Activated CD4-positive, alpha-beta T cell treated with anti-CD3 and anti-CD28 coated beads, Interleukin-2, amount 50 U/mL, for 48 hours (primary cell): ENCODE results near the gene LMTK2.

Experiments used
- DNase-seq, 2 experiments: peaks; one replicate each; pipeline ENCODE4 v3.0.0-alpha.2; 2020

Gene LMTK2

DNA sequence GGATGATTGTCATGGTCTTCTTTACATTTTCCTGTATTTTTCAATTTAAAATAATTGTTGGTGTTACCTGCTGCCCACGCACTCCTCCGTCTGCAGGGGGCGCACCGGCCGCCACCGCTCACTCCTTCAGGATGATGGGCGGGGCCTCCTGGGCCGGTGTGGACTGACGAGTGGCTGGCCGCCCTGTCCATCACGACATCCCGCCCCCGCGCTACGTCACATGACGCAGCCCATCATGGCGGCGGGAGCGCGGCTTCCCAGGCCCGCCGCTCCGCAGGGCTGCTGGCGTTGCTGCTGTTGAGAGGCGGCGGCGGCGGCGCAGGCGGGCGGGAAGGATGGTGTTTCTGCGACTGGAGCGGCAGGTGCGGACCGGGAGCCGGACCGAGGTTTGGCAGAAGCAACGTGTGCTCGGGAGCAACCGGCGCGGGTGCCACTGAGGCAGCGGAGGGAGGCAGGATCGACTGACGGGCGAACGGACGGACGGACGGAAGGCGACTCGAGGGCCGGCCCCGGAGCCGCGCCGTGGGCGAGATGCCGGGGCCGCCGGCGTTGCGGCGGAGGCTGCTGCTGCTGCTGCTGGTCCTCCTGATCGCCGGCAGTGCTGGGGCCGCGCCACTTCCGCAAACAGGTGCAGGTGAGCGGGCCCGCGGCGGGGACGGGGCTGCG lies at the start of gene LMTK2:
Gene LMTK2, plus strand, starts transcription at position 216 of the 666 bp plus-strand sequence. Its CDS starts 316 bp downstream, at position 532.
- peak; percentile 97 for DNase-seq

DNA sequence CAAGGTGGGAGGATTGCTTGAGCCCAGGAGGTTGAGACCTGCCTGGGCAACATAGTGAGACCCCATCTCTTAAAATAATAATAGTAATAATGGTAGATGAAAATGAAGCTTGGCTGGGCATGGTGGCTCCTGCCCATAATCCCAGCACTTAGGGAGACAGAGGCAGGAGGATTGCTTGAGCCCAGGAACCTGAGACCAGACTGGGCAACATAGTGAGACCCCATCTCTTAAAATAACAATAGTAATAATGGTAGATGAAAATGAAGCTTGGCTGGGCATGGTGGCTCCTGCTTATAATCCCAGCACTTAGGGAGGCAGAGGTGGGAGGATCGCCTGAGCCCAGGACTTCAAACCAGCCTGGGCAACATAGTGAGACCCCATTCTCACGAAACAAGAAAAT lies 49.5 kb upstream of the LMTK2 start:
- no peak for DNase-seq

DNA sequence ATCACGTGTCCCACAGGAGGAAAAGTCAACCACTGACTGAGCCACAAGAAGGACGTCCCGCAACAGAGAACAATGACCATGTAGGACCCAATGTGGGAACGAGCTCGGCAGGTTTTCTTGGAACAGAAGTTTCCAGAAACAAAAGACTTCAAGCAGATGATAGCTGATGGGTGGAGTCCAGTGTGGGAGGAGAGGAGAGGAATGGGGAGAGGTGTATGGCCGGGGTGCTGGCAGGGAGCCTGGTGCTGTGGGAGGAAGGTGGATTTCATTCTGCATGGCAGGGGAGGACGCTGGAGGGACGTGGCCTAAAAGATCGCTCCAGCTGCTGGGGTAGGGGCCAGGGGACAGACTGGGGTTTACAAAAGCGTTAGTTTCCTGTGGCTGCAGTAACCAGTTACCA lies 48.5 kb upstream of the LMTK2 start:
- DNase-seq, result no peak

DNA sequence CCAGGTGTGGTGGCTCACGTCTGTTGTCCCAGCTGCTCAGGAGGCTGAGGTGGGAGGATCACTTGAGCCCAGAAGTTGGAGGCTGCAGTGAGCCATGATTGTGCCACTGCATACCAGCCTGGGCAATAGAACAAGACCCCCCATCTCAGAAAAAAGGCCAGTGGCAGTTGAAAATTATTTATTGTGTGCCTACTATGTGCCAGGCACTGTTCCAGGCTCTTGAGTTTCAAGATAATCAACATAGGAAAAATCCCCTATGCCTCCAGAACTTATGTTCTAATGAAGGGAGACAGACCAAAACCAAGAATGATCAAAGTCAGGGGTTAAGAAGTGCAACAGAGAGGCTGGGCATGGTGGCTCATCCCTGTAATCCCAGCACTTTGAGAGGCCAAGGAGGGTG lies 42.4 kb upstream of the LMTK2 start:
- no peak for DNase-seq

DNA sequence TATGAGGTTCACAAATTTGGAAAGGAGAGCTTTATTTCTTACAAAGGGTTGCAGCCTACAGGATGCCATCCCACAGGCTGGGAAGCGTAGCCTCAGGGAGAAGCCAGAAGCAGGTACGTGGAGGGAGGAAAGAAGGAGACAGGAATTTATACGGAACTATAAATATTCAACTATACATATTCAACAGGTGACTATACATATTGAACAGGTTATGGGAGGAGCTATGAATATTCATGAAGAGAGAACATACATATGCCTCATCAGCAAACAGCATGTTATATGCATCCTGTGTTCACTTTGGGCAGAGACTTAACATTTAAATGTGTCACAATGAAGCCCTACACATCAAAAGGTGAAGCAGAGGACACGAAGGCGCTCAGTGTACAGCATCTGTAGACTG lies 40.5 kb upstream of the LMTK2 start:
- no peak for DNase-seq

DNA sequence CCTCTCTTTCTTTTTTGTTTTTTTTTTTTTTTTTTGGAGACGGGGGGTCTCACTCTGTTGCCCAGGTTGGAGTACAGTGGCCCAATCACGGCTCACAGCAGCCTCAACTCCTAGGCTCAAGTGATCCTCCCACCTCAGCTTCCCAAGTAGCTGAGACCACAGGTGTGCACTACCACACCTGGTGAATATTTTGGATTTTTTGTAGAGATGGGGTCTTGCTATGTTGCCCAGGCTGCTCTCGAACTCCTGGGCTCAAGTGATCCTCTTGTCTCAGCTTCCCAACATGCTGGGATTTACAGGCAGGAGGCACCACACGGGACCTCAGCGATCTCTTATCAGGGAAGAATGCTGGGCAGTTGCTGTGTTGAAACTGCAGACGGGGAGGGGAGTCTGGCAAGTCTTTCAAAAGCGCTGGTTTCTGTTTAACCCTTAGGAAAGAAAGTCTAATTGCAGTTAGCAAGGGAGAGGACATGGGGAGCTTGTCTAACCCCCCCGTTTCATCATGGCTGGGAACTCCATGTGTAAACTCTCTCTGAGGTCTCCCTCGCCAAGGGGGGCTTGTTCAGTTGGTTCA lies 39.6 kb upstream of the LMTK2 start:
- DNase-seq, result no peak

DNA sequence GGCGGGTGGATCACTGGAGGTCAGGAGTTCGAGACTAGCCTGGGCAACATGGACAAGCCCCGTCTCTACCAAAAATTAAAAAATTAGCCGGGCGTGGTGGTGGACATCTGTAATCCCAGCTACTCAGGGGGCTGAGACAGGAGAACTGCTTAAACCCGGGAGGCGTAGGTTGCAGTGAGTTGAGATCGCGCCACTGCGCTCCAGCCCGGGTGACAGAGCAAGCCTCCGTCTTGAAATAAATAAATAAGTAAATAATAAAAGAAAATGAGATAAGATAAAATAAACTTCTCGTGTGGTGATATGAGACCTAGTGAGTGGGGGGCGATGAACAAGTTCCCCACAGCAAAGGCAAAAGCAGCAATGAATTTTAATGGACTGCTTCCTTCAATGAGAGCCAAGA lies 33.6 kb upstream of the LMTK2 start:
- no peak for DNase-seq

DNA sequence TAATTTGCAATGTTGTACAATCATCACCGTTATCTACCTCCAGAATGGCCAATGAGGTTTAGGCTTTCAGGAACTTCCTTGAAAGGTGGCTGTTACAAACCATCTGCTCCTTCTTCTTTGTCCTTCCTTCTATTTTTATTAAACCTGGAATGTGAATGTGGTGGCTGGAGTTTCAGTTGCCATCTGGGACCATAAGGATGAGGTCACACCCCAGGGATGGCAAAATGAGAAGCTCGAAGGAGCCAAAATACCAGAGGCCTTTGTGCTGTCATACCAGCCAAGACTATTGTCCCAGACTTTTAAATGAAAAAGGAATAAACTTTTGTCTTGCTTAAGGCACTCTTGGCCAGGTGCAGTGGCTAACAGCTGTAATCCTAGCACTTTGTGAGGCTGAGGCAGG lies 30.9 kb upstream of the LMTK2 start:
- DNase-seq, result no peak

DNA sequence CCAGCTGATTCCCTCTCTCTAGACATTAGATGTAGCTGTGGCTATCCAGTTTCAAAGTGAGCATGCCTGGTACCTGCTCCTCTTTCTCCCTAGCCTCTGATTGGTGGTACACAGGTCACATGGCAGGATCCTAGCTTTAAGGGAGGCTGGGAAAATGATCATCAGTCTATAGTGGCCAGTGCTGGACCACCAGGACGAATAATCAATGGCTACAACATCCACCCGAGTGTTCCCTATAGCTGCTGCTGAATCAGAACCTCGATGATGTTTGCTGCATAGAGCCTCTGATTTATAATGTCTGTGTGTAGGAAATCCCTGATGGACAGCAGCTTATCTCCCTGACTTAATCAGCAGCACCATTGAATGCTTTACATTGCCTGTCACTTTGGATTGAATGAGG lies 28.9 kb upstream of the LMTK2 start:
- DNase-seq, result no peak

DNA sequence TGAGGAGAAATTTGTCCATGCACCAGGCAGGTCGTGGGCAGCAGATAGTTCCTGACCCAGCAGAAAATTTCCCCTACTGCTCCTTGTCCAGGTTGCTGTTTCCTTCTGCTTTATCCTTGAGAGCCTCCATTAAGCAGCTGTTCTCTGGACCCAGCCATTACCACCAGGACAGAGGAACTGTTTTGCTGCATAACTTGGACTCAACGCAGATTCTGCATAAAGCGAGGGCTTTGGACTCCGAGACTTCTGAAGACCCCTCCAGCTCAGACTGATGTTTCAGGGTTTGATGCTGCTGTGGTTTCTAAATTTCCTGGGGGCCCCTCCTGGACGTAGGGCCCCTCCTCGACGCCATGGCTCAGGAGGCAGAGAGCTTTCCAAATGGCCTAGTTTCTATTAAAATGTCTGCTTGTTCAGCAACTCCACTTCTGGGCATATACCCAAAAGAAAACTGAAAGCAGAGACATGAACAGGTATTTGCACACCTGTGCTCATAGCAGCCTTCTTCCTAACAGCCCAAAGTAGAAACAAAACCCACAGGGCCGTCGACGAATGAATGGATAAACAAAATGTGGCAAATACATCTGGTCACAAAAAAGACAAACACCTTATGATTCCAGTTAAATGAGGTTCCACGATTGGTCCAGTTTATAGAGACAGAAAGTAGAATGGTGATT lies 28.3 kb upstream of the LMTK2 start:
- DNase-seq, result no peak

DNA sequence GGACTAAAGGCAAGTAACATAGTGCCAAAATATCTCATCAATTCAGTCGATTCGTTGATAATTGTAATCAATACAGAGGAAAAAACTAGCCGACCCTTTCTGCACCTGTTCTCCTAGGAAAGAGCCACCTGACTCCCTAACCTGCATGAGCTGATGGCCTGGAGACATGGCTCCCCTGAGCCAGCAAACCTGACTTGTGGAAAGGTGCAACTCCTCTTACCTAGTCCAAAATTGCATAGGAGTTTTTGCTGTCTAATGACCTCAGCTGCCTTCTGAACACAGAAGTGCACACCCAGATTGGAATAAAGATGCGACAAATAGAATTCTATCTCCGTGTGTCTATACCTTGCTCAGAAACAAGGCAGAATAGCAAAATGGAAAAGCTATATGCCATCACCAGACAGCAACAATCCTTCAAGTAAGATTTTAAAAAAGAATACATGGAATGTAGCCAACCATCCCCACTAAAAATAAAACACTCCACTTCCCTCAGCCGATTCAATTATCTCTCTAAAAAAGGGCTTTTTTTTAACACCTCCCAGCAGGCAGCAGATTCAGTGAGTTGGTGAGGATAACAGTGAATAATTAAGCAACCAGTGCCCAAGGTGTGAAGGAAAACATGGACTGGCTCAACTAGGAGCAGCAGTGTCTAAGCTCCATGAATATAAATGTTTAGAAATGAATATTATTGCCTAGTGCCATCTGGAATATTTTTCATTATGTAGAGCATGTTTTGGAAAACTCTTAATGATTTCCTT lies 26.6 kb upstream of the LMTK2 start:
- DNase-seq, result no peak

DNA sequence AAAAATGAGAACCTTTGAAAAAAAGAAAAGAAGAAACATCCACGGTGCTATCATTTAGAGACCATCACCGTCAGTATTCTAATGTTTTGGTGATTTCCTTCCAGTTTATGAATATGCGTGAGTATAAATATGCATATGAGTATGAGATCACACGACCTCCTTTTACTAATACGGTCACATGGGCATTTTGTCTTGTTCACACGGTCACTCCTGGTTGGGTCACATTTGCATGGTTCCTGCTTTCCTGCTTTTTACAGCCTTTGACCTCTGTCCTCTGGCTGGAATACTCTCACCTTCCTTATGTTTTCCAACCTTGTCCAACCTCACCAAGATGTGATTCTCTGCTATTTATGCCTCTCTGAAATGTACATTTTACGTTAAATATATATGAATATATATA lies 25.3 kb upstream of the LMTK2 start:
- no peak for DNase-seq

DNA sequence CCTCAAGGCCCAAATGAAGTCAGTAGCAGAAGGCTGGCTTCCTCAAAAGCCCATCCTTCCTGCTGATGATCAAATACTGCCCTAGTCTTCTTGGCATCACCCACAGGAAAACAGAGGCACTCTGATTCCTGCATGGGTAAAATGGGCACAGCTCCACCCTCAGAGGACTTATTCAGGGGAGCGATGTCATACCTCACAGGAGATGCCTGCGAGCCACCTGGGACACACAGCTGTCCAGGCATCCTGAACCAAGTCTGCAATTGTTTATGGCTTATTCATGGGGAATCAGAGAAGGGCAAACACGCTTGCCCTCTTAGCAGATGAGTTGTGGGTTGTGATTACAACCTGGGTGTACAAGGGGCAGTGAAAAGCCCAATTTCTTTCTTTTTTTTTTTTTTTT lies 22.0 kb upstream of the LMTK2 start:
- no peak for DNase-seq

DNA sequence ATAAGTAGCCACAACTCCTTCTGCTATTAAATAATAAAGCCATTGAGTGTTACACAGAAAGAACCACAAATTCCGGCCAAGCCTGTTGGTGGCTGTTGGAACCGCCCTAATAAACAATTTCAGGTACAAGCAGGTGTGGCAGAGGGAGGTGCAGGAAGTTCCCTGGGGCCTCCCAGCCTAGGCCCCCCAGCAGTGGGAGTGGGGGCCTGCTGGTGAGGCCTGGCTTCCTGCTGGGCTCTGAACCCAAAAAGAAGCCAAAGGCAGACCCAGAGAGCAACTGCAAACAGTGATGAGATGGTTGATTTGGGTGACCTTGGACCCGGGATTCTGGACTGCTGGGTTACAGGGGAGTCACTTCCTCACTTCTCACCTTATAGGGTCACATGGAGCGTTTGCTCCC lies 21.0 kb upstream of the LMTK2 start:
- no peak for DNase-seq

DNA sequence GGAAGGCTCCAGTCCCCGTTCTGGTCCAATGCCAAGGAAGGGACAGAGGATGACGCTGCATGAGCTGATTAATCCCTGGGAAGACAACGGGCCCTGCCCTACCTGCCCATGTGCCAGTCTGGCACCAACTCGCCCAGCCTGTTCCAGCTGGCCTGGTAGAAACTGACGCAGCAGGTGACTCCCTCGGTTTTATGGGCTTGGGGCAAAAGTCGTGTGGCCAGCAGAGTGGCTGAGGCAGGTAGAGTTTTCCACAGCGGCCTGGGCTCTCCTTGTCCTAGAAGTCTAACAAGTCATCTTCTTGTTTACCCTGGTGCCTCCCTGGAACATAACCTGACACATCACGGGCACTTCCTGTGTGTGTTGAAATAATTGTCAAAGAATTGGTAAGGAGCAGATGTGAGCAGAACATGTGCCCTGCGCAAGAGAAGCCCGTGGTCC lies 20.4 kb upstream of the LMTK2 start:
- no peak for DNase-seq

DNA sequence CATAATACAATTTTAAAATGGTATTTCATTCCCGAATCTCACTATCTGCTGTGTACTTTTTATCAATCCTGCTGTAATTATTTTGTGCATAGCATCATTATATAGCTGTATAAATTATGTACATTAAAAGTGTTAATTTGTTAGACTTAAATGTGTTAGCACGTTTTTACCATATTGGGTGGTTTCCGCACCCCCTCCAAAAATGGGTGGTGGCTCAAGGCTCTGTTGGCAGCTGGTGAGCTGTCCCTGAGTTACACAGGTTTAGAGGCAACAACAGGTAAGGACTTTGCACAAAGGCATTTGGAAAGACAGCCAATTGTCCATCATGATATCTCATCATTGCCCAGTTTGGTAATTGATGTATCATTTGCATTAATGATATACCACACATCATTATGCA lies 18.6 kb upstream of the LMTK2 start:
- no peak for DNase-seq

DNA sequence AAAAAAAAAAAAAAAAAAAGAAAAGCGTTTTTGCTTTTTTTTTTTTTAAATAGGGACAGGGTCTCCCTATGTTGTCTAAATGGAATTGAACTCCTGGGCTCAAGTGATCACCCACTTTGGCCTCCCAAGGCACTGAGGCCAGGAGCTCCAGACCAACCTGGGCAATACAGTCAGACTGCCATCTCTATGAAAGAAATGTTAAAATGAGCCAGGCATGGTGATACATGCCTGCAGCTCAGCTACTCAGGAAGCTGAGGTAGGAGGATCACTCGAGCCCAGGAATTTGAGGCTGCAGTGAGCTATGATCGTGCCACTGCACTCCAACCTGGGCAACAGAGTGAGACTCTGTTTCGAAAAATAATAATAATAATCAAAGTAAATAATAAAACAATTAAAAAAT lies 16.5 kb upstream of the LMTK2 start:
- DNase-seq, result no peak

DNA sequence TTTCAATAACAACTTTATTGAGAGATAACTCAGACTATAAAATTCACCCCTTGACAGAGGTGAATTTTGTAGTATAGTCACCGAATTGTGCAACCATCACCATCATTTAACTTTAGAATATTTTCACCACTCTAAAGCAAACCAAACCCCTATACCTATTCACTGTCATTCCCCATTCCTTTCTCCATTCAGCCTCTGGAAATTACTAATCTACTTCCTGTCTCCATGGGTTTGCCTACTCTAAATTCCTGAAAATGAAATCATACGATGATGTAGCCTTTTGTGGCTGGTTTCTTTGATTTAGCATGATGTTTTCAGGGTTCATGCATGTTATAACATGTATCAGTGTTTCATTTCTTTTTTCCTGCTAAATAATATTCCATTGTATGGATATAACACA lies 15.6 kb upstream of the LMTK2 start:
- DNase-seq, result no peak

DNA sequence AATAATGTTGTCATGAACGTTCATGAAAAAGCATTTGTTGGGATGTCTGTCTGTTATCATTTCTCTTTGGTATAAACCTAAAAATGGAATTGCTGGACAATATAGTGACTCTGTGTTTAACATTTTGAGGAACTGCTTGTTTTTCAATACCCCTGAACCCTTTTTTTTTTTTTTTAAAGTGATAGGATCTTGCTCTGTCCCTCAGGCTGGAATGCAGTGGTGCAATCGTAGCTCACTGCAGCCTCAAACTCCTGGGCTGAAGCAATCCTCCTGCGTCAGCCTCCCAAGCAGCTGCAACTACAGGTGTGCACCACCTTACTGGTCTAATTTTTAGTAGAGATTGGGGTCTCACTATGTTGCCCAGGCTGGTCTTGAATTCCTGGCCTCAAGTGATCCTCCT lies 15.1 kb upstream of the LMTK2 start:
- DNase-seq, result no peak

DNA sequence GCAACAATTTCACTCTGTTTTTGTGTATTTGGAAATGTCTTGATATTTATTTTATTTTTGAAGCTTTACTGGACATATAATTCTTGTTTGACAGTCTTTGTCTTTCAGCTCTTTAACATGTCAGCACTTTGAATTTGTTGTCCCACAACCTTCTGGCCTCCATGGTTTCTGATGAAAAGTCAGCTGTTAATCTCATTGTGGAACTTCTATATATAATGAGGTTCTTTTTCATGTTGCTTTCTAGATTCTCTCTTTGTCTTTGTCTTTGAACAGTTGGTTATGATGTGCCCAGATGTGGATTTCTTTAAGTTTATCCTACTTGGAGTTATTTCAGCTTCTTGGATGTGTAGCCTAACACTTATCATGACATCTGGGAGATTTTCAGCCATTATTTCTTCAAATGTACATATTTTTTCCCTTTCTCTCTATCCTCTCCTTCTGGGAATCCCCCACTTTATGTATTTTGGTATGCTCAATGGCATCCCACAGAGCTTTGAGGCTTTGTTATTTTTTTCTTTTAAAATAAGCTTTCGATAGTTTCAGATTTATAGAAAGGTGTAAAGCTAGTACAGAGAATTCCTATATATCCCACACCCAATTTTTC lies 9.5 kb upstream of the LMTK2 start:
- DNase-seq, result no peak

DNA sequence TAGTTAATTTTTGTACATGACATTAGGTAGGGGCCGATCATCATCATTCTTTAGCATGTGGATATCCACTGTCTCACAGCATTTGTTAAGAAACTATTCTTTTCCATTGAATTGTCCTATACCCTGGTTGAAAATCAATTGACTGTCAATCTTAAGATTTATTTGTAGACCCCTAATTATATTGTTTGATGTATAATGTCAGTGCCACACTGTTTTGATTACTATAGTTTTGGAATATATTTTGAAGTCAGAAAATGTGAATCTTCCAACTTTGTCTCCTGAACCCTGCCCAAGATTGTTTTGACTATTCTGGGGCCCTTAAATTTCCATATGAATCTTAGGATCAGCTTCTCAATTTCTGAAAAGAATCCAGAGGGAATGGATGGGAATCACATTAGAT lies 6.6 kb upstream of the LMTK2 start:
- DNase-seq, result no peak

DNA sequence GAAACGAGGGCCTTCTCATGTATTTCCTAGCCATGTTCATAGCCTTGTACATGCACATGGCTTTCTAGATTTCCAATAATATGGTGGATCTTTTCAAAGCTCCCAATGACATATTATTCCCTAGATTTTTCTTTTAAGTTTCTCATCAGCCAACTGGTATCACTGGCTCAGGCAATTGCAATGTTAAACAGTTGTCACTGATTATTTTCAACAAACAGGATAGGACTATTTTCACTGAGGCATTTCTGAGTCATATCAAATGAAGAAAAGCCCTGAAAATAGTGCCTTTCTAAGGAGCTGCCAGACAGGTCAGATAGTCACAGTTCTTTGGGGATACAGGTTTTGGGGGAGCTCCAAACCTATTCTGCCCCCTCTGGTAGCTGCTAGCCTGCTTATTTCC lies 4.5 kb upstream of the LMTK2 start:
- no peak for DNase-seq

DNA sequence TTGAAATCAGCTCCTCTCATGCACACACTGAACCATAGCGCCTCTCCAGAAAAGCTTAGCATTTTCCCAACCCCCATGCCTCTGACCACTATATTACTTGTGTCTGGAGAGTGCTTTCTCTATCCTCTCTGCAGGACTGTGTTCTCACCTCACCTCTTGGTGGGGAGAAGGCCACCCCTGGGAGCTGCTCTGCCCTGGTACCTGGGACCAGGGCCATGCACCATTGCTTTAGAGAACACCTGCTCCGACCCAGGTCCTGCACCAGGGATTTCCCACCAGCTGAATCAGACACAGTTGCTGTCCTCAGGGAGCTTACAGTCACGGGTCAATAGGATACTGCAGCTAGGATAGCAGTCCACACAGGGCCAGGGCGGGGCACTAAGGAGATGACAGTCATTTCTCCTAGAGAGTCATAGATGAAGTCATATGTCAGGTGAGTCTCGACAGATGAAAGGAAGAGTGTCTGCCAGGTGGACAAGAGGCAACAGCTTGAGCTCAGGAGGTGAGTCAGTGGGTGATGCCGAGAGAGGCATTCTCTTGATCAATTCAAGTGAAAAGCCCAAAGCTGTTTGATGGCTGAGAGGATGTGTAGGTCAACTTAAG lies 619 bp upstream of the LMTK2 start:
- peak; percentile 7 to 15 for DNase-seq
